Fibroblast of skin of scalp (primary cell): ENCODE results near the gene IGBP1. TPM values are rescaled to one million over a fixed set of nuclear protein-coding genes. Genes with fewer than 3 reads are reported as not detected.
A peak's percentile ranks its signal among the peaks of the same experiment; 100 is the strongest.
"Not testable (repeated sequence)": the region's sequence is repeated elsewhere in the genome, so short reads cannot be mapped to it uniquely, and the experiment has no call there.

Source experiments
- DNase-seq: peaks from one replicate; pipeline ENCODE4 v3.0.0-alpha.2; 2013
- polyA plus RNA-seq, 2 experiments: library from polyadenylated mRNA; unstranded; fragments of 120-200 nt; gene quantifications; one replicate each; pipeline ENCODE4 v1.2.1, GENCODE V29; 2013; ENCODE audit not compliant: insufficient read length in 2 of 2

IGBP1 gene
- 38.2 TPM for polyA plus RNA-seq (2013, experiment 1 of 2; ENCODE audit: insufficient read length)
- polyA plus RNA-seq (2013, experiment 2 of 2; ENCODE audit: insufficient read length), result 39.8 TPM

DNA sequence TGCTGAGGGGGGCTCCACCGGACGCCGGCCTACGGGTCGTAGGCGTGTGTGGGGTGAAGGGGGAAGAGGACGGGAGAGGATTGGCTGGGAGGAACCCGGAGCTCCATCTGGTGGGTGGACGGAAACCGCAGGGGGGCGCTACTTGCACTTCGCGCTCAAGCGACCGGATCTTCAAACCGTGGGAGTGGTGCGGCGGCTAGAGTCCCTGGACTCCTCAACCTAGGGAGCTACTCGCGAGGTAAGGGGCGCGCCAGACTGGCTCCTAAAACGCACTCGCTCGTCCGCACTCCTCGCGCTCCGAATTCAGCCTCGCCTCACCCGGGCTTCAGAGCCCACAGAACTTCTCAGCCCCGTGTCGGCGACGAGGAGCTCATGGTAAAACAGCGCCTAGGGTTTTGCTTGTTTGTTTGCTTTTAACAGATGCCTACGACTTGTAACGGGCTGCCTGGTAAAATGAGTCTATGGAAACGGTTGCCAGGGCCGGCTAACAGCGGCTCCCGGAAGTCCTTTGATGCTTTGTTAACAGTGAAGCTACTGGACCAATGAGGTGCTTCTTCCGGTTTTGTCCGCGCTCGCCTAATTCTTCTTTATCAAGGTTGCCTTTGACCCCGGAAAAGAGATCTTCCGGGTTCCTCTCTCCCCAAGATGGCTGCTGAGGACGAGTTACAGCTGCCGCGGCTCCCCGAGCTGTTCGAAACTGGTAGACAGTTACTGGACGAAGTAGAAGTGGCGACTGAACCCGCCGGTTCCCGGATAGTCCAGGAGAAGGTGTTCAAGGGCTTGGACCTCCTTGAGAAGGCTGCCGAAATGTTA lies at the start of gene IGBP1:
Gene IGBP1 (plus strand): TSS at position 145 of the 813 bp plus-strand sequence. CDS start 501 bp downstream, at position 646.
- DNase-seq, result peak; percentile 85

DNA sequence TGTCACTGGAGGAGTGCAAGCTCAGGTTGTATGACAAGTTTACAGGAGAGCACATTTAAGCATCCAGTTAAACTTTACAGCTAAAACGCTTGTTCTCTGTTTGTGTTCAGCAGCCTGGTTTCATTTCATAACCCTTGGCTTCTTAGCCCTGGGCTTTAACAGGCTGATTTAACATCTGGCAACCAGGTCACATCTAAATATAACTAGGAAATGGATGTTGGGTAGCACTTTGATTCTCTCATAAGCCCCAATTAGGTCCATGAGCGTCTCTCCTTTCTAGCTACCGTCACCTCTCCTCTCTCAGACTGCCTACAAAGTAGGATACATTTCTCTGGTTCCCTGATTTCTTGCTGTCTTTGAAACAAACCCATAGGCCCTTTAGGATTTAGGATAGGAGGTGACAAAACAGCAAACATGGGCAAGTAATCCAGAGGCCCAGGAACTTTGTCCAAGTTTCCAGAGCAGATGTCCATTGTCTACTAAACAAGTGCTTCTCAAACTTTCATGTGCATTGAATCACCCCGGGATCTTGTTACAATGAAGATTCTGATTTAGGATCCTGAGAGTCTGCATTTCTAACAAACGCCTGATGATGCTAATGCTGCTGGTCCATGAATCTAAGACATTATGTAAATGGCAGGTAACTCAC lies 48.5 kb upstream of the IGBP1 start:
- no peak for DNase-seq

DNA sequence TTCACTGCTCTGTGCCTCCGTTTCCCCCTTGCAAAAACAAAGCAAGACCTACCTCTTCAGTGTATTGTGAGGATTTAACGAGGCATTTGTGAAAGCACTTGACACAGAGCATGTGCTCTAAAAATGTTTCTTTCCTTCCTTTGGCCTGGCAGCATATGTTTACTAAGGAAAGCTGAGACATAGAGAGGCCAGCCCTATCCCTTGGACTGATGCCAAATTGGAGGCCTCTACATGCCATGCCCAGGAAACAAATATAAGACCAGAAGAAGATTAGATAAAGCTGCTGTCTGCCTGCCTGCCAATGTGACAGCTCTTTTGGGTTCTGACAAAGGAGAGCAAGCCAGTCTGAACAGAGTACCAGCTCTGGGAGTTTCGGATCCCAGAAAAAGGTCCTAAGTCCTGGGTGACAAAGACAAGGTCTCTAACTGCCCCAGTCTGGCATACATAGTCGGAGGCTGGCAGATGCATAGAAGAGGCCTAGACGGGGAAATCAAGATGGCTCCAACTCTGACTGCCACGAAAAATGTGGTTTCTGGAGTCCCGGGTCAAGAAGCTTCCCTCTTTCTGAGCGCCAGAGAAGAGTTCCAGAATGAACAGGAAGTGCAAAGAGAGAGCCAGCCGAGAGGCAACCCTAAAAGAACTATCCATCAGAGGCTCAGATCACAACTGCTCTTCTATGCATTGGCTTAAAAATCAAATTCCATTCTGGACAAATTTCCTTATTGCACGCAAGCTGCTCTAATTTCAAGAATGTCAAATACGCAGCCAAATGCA lies 45.2 kb upstream of the IGBP1 start:
- DNase-seq, result peak; percentile 48

DNA sequence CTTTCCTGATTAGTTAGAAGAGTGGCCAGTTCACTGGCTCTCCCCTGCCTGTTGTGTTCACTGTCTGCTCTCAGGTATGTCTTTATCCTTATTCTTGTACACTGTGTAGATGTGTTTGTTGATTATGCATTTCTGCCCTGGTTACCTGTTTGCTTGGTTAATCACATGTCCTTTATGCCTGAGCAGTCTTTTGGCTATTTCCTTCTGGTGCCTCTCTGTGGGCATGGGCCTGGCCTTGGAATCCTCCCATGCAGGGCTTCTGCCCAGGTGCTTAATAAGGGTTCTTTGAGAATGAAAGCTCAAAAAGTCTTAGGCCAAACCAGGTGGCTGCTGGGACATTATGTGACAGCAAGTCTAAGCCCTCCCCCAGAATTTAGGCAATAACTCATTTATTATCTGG lies 44.5 kb upstream of the IGBP1 start:
- DNase-seq, result no peak

DNA sequence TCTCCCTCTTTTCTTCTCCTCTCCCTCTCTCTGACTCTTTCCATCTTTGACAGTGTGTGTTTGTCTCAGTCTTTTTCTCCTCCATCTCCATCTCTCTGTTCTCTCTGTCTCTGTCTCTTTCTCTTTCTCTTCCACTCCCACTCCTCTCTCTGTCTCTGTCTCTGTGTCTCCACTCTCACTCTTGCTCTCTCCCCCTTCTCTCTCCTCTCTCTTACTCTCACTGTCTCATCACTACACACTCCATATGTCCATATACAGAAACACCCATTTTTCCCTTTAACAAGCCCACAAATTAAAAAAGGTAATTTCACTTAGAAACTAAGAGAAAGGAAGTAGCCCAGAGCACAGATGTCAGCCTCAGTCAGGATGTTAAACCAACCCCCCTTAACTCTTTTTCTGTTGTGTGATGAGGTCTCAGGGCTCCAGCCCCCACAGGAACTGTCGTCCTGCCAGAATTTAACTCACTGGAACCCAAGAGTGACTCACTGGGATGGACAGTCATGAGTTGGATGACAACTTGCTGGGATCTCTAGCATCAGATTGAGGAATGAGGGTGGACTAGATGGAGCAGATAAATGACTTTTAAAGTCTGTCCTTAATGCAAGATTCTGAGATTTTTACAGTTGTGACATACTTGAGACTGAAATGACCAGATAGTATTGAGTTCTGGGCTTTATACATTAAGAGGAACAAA lies 43.5 kb upstream of the IGBP1 start:
- peak; percentile 82 for DNase-seq

DNA sequence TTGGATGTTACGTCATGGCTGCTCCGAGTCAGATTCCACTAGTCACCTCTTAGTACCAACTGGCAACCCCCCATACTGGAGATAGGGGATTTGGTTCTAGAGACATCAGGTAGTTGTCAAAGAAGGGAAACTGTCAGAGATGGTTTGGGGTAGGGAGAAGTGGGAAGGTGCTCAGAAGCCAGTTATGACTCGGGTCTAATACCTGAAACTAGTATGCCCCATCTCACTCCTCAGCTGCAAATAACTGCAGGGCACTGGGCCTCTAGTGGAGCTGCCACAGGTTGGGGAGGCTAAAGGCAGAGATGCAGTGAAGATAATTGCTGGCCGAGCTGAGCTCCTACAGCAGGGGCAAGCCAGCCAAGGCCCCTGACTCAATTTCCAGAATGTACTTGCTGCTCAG lies 41.0 kb upstream of the IGBP1 start:
- DNase-seq, result no peak

DNA sequence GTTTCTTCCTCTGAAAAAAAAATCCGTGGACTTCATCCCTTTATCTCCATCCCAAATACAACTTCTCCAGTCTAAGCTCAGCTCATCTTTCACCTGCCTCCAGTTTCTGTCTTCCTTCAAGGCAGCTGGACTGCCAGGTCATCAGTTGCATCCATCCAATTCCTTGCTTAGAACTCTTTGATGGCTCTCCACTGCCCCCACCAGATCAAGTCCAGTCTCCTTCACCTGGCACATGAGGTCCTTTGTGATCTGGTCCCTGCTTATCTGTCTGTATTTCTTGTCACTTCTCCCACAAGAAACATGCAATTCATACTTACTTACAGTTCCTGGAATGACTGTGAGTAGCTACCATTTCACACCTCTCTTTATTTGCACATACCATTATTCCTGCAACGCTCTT lies 37.2 kb upstream of the IGBP1 start:
- DNase-seq, result peak; percentile 19

DNA sequence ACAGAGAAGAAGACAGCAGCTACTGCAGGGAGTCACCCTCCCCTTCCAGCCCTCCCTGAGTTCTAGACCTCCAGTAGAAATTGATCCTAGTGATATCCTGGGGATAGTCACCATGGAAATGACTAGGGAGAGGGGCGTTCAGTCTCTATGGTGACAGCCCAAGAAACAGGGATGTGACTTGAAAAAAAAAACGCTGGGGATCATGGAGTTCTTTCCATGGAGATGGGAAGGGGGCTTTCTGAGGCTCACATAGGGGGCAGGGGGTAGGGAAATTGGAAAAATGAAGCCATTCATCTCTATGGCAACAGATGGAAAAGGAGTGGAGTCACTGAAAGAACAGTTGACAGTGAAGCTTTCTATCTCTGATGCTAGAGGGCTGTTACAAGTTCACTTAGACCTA lies 28.0 kb upstream of the IGBP1 start:
- no peak for DNase-seq

DNA sequence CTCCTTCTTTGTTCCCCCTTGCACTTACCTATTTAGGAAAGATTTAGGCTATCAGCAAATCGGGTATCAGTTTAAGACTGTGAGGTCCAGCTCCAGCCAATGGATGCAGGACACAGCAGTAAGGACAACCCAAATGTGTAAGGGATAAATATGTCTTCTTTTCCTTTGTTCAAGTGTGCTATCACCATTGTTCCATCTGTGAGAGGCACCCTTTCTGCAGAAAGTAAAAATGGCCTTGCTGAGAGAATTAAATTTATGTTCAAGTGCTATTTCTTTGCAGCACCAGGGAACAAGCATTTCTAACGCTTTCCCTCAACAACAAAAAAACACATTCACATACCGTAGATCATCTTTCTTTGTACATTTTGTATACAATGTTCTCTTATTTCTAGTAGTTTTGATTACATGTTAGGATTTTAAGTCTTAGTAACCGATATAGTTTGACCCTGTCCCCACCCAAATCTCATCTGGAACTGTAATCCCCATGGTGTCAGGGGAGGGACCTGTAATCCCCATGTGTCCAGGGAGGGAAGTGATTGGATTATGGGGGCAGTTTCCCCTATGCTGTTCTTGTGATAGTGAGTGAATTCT lies 21.7 kb upstream of the IGBP1 start:
- not testable (repeated sequence) for DNase-seq

DNA sequence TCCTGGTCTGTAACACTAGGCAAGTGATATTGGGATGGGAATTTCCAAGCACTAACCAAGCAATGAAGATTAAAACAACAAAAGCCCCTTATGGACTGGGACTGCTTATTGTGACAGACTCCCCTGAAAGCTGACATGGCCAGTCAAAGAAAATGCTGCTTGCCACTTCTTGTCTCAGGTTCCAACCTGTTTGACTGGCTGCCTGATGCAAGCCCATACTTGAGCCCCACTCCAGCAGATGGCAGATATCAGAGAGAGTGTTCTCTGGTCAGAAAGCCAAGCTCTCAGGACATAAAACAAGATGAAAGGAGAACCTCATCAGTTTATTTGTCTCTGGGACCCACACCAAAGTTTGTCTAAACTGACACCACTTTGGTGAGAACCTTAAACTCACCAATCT lies 15.5 kb upstream of the IGBP1 start:
- DNase-seq, result no peak

DNA sequence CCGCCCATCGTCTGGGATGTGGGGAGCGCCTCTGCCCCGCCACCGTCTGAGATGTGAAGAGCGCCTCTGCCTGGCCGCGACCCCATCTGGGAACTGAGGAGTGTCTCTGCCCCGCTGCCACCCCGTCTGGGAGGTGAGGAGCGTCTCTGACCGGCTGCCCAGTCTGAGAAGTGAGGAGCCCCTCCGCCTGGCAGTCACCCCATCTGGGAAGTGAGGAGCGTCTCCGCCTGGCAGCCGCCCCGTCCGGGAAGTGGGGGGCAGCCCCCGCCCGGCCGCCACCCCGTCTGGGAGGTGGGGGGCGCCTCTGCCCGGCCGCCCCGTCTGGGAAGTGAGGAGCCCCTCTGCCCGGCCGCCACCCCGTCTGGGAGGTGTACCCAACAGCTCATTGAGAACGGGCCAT lies 10.2 kb upstream of the IGBP1 start:
- DNase-seq, result not testable (repeated sequence)

DNA sequence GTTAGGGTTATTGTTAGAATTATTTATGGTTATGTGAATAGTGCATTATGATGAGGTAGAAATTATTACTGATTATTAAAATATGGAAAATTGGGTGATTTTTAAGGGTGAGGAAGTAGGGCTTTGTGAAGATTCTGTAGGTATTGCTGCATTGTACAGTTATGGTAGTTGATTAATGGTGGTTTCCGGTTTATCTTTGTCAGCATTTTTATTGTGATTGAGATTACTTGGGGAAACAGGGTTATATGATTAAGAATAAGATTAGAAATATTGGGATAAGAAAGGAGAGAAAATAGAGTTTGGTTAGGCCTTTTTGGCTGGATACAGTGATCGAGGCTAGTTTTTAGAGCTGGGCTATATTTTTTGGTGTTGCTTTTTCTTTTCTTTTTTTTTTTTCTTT lies 8.6 kb upstream of the IGBP1 start:
- no peak for DNase-seq

DNA sequence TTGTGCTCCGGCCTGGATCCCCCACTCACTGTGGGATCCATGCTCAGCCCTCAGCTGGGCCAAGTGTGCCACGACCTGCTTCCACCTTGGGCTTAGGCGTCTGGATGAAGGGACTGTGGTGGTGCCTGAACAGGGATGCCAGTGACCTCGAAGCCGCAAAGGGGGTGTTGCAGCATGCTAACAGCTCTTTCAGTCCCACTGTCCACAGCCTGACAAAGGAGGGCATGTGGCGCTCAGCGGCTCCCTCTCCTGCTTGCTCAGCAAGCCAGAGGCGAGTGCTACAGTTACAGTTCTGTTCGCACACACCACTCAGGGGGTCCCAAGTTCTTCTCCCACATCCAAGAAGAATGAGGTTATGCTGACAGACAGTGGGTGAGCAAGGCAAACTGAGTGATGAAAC lies 5.2 kb upstream of the IGBP1 start:
- no peak for DNase-seq

DNA sequence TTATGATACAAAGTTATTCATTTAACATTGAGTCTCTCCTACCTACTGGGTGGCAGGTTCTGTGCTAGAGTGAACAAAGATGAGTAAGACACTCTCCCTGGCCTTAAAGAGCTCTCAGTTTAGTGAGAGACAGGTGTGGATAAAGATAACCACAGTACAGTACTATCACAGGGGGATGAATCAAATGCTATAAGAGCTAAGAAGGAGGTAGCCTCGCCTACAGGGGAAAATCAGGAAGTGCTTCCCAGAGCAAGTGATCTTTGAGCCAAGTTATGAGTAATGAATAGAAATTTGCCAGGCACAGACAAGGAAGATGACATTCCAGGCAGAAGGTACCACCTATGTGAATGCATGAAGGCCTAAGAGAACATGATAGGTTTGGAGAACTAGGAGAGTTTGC lies 3.4 kb upstream of the IGBP1 start:
- no peak for DNase-seq

DNA sequence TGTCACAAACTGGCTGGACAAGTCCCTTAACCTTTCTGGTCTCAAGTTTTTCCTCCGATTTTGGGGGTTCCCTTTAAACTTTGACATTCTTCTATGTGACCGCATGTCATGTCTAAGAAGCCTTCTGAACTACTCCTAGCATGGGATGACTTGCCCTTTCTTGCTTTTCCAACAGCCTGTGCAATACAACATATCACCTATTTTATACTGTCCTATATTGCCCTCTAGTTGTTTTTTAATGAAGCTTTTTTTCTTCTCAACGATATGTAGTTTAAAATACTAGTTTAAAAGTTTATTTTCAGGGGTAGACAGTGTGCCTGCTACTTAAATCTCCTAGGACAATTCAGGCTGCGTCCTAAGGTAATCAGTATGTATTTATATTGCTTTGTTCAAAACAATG lies 1.0 kb upstream of the IGBP1 start:
- no peak for DNase-seq

DNA sequence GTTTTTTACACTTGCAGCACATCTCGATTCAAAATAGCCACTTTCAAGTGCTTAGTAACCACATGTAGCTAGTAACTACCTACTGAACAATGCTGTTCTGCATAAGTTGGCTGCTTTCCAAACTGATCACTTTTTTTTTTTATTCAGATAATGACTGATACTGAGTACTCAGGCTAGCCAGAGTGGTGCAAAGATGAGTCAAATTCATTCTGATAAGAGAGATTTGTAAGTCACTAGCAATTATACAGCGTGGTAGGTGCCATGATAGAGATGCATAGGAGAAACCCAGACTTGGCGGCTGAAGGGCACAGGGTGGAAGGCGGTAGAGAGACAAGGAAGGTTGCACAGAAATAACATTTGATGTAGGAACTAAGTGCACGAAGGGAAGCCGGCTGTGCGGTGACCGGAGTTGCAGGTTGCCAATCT lies 357 bp upstream of the IGBP1 start:
- DNase-seq, result no peak

DNA sequence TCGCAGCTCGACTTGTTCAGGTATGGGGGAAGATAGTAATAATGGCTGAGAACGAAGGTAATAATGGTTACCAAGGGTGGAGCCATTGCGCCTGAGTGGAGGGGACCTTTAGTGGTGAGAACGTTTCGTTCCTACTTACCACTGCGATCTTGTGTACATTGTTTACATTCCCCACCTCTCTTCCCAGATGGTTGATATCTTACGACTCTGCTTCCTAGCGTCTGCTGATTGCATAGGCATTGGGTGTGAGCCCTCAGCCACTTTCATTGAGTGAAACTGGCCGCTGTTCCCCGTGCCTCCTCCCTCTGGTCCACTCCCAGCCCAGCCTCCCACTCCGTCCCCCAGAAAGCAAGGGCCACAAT lies 850 bp downstream of the IGBP1 start:
- DNase-seq, result peak; percentile 3

DNA sequence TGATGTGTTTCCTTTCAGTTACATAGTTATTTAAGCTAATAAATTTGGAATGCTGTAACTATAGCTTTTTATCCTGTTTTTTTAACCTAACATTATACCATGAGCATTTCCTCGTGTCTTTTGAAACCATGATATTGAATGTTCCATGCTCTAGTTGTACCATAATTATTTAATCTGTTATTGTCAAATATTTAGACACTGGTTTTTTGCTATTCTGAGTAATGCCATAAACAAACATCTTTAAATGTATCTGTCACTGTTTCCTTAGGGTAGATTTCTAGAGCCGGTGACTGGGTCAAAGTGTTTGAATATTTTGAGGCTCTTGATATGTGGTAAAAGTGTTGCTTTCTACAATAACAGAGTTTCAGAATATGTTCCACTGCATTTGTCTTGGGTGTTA lies 5.4 kb downstream of the IGBP1 start:
- no peak for DNase-seq

DNA sequence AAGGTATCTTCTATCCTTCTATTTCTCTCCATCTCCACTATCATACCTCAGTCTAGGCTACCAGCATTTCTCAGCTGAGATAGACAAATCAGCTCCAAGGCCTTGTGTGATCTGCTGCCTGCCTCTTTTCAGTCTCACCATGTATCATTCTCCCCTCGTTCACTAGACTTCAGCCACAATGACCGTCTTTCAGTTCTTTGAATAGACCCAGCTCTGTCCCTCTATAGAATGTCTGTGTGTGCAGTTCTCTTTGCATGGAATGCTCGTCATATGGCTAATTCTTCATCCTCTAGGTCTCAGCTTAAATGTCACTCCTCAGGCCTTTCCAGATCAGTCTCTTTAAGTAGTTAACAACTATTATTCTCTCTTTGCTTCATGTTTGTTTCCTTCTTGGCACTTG lies 6.5 kb downstream of the IGBP1 start:
- no peak for DNase-seq

DNA sequence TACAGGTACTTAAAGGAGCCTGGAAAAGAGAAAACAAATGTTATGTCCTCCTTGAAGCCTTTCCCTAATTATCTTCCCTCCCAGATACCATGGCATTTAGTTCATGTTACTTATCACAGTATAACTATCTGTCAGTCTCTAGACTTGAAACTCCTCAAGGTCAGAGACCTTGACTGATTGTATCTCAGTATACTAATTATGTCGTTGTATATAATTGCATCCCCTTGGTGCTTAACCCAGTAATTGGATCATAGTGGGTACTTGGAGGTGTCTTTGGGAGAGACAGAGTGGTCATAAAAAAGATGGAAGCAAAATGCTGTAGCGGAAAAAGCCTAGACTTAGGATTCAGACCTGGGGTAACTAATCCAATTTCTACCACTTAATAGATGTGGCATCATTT lies 8.1 kb downstream of the IGBP1 start:
- DNase-seq, result no peak

DNA sequence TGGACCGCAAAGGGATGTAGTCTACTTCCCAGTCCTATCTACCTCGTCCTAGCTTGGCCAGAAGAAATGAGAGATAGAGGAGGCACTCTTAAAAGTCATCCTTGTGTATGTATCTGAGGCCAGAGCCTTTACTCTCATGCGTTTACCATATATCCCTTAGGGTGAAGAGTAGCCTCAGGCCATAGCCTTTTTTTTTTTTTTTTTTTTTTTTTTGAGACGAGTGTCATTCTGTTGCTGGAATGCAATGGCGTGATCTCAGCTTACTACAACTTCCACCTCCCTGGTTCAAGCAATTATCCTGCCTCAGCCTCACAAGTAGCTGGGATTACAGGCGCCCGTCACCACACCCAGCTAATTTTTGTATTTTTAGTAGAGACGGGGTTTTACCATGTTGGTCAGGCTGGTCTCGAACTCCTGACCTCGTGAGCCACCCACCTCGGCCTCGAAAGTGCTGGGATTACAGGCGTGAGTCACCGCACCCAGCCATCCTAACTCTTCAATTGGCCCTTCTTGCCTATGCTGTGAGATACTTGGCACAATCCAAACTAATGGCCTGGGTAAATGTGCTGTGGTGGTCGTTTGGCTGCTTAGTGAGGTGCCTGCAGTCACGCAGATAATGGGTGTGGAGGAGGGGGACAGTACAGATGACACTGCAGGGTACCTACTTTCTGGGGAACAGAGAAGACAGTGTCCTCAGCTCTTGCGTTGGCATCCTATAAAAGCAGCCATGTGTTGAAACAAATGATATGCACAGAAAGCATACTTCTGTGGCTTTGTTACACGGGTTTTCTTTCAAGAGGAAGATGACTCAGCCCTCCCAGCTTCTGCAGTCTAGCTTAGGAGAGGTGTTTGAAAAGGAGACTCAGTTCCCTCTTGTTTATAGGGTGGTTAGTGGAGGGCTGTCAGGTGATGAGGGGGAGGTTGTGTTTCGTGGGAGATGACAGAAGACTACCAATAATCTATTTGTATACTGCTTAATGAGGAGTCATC lies 33.6 kb downstream of the IGBP1 start:
- peak; percentile 38 for DNase-seq
